GM23338 (cell line): ENCODE results near the gene SLCO4C1. TPM values are rescaled to one million over a fixed set of nuclear protein-coding genes. Genes with fewer than 3 reads are reported as not detected.

ENCODE experiments used
- ATAC-seq: fragments of 200-7000 bp; cut with Tn5 transposase; 3 replicates; pipeline ENCODE4 v1.9.1; 2020
- DNase-seq: peaks from one replicate; pipeline ENCODE4 v3.0.0-alpha.2; 2015; ENCODE audit warnings: low spot score
- H2AFZ ChIP-seq: fragments of 200-600 bp; sonication (generic); 2 replicates; pipeline ENCODE4 v1.8.0; 2016; ENCODE audit warnings: antibody characterized with exemption, mild to moderate bottlenecking, moderate library complexity
- H3F3A ChIP-seq: fragments of 200-600 bp; sonication (generic); replicated peaks from 2 replicates; pipeline ENCODE4 v1.8.0; 2017; ENCODE audit warnings: antibody characterized with exemption, mixed run types, low read depth
- H3K27ac ChIP-seq: fragments of 200-600 bp; sonication (generic); 2 replicates; pipeline ENCODE4 v1.6.1; 2016; ENCODE audit warnings: low read depth
- H3K27me3 ChIP-seq: fragments of 200-600 bp; sonication (generic); 2 replicates; pipeline ENCODE4 v1.8.0; 2016; ENCODE audit warnings: mild to moderate bottlenecking, mixed run types, moderate library complexity; ENCODE audit not compliant: insufficient read depth
- H3K36me3 ChIP-seq: fragments of 200-600 bp; sonication (generic); 2 replicates; pipeline ENCODE4 v1.8.0; 2016; ENCODE audit warnings: mild to moderate bottlenecking; ENCODE audit not compliant: insufficient read depth
- H3K4me1 ChIP-seq: fragments of 200-600 bp; sonication (generic); 2 replicates; pipeline ENCODE4 v1.8.0; 2016; ENCODE audit warnings: mild to moderate bottlenecking, moderate library complexity; ENCODE audit not compliant: insufficient read depth
- H3K4me2 ChIP-seq: fragments of 200-600 bp; sonication (generic); 2 replicates; pipeline ENCODE4 v1.7.1; 2017; ENCODE audit warnings: mixed run types
- H3K4me3 ChIP-seq: fragments of 200-600 bp; sonication (generic); 2 replicates; pipeline ENCODE4 v1.6.1; 2016; ENCODE audit warnings: mixed run types
- H3K79me2 ChIP-seq: fragments of 200-600 bp; sonication (generic); replicated peaks from 2 replicates; pipeline ENCODE4 v1.8.0; 2017; ENCODE audit warnings: mild to moderate bottlenecking; ENCODE audit not compliant: insufficient read depth
- H3K9me2 ChIP-seq: fragments of 200-600 bp; sonication (generic); 2 replicates; pipeline ENCODE4 v1.8.0; 2017; ENCODE audit not compliant: insufficient read depth
- H4K20me1 ChIP-seq: fragments of 200-600 bp; sonication (generic); replicated peaks from 2 replicates; pipeline ENCODE4 v1.8.0; 2017; ENCODE audit warnings: mild to moderate bottlenecking; ENCODE audit not compliant: insufficient read depth
- H3K27ac Mint-ChIP-seq: 2 replicates; pipeline ENCODE4 v1.8.0; 2020; ENCODE audit warnings: inconsistent platforms, mild to moderate bottlenecking, moderate library complexity, mixed read lengths
- H3K27me3 Mint-ChIP-seq: 3 replicates; pipeline ENCODE4 v1.8.0; 2022; ENCODE audit warnings: low read depth, mild to moderate bottlenecking, moderate library complexity, mixed read lengths, inconsistent platforms; ENCODE audit not compliant: insufficient read depth, poor library complexity
- H3K36me3 Mint-ChIP-seq: 3 replicates; pipeline ENCODE4 v1.8.0; 2021; ENCODE audit warnings: low read depth, mild to moderate bottlenecking, inconsistent platforms, moderate library complexity, mixed read lengths
- H3K4me1 Mint-ChIP-seq: 3 replicates; pipeline ENCODE4 v1.8.0; 2020; ENCODE audit warnings: mild to moderate bottlenecking, inconsistent platforms, mixed read lengths
- H3K4me3 Mint-ChIP-seq: 3 replicates; pipeline ENCODE4 v1.8.0; 2021; ENCODE audit warnings: moderate library complexity, mild to moderate bottlenecking, inconsistent platforms, mixed read lengths
- H3K9me3 Mint-ChIP-seq: 3 replicates; pipeline ENCODE4 v1.8.0; 2020; ENCODE audit warnings: moderate library complexity, mild to moderate bottlenecking, inconsistent platforms, mixed read lengths
- EZH2 ChIP-seq: fragments of 200-600 bp; sonication (generic); IDR thresholded peaks from one replicate; pipeline ENCODE4 v1.8.0; 2017; ENCODE audit warnings: antibody characterized with exemption, mild to moderate bottlenecking, low read depth; ENCODE audit not compliant: unreplicated experiment
- EZH2phosphoT487 ChIP-seq: fragments of 200-600 bp; sonication (generic); IDR thresholded peaks from one replicate; pipeline ENCODE4 v1.8.1; 2018; ENCODE audit warnings: antibody characterized with exemption; ENCODE audit not compliant: unreplicated experiment
- NANOG ChIP-seq: IDR thresholded peaks from 2 replicates; pipeline ENCODE4 v1.6.1; 2016; ENCODE audit warnings: antibody characterized with exemption, borderline replicate concordance
- POLR2AphosphoS5 ChIP-seq: IDR thresholded peaks from 2 replicates; pipeline ENCODE4 v1.6.1; 2016; ENCODE audit warnings: antibody characterized with exemption, low read depth
- REST ChIP-seq: IDR thresholded peaks from one replicate; pipeline ENCODE4 v1.6.1; 2018; ENCODE audit warnings: antibody characterized with exemption; ENCODE audit not compliant: unreplicated experiment
- STAT1 ChIP-seq: IDR thresholded peaks from one replicate; pipeline ENCODE4 v1.6.1; 2016; ENCODE audit warnings: antibody characterized with exemption; ENCODE audit not compliant: unreplicated experiment
- ZNF331 ChIP-seq: fragments of 250-450 bp; sonication (Bioruptor Pico); IDR thresholded peaks from 2 replicates; pipeline ENCODE4 v1.5.0; 2020; ENCODE audit warnings: low read depth, mild to moderate bottlenecking, moderate library complexity
- polyA plus RNA-seq: library from polyadenylated mRNA; unstranded; fragments of >200 nt; fragmentation: Nextera tagmentation; extraction: Ambion mirVana; gene quantifications from 2 replicates; pipeline ENCODE4 v1.2.1, GENCODE V29; 2016
- total RNA-seq: library from RNA; depleted of rRNA; stranded (reverse); fragments of >200 nt; shearing (Covaris generic); gene quantifications from 2 replicates; pipeline ENCODE4 v1.2.3, GENCODE V29; 2014
- TF ChIP-seq, protein P1 (sequence below), 2 experiments: fragments of 200-600 bp in 1 of 2; sonication (generic) in 1 of 2; conservative IDR thresholded peaks; 2 replicates each; pipeline versions ENCODE4 v1.5.1 to v1.6.1; 2016 to 2017; ENCODE audit warnings: antibody characterized with exemption in 2 of 2, low read depth in 2 of 2, mild to moderate bottlenecking in 2 of 2, moderate library complexity in 1 of 2

Gene SLCO4C1
- total and polyA plus RNA-seq, 2 experiments from 2014 or later, result 2.4 to 6.7 TPM

DNA sequence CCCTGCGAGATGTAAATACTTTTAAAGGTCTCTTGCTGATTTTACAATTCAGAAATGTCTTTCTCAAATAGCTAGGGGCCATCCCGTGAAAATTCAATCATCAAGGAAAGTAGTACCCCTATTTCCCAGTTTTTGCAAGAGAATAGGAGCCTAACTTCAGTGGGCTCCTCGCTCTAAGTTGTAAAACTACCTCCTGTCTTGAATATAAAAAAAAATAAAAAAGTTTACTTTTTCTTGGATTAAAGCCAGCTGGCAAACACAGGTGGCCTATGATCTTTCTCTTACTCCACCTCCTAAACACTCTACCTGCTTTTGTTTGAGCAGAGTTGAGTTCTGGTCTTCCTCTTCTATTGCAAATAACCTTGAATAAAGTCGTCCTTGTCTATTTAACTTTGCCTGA, 79.4 kb downstream of the SLCO4C1 start:
- H4K20me1 ChIP-seq, result no peaks in the 10 kb centered on the region
- peak overlapping the region; percentile 20; the same call in 1 of the 2 replicates for H3K4me3 ChIP-seq
- Mint-ChIP-seq H3K4me3 (peak overlapping the region; percentile 36; the same call in 2 of the 3 replicates), H3K4me1 (peaks cover 17% of the 10 kb centered on the region), H3K27me3 (no peaks in the 10 kb centered on the region), H3K36me3 (peaks cover 15% of the 10 kb centered on the region; the same call in 2 of the 3 replicates), H3K27ac (no peak overlapping the region), H3K9me3 (peaks cover 13% of the 10 kb centered on the region)
- no peak for ATAC-seq
- H3K4me2 ChIP-seq, result peak overlapping the region; percentile 56
- peaks cover 45% of the 10 kb centered on the region for H3K27me3 ChIP-seq
- H2AFZ ChIP-seq, result no peak overlapping the region
- H3F3A ChIP-seq, result 0 out of 2 replicates have a peak, but pooled peaks cover 3% of the 10 kb centered on the region
- peaks cover 30% of the 10 kb centered on the region for H3K4me1 ChIP-seq
- TF ChIP-seq EZH2phosphoT487, result no peak
- peak; percentile 66; the same call in 1 of the 2 replicates for TF ChIP-seq NANOG
- H3K36me3 ChIP-seq, result peaks cover 3% of the 10 kb centered on the region; the same call in 1 of the 2 replicates
- peak overlapping the region; percentile 43; the same call in 1 of the 2 replicates for H3K27ac ChIP-seq
- peak; percentile 22 for DNase-seq
- peaks cover 3% of the 10 kb centered on the region; the same call in 1 of the 2 replicates for H3K9me2 ChIP-seq
- H3K79me2 ChIP-seq, result no peaks in the 10 kb centered on the region

- H3K27me3 Mint-ChIP-seq, result no peaks in the 10 kb centered on the region
- H3K27ac ChIP-seq, result no peak overlapping the region
- ATAC-seq, result no peak
- peaks cover 2% of the 10 kb centered on the region; the same call in 1 of the 3 replicates for H3K36me3 Mint-ChIP-seq
- no peak overlapping the region for H3K4me3 Mint-ChIP-seq
- no peak overlapping the region for H3K4me2 ChIP-seq
- no peaks in the 10 kb centered on the region for H3K79me2 ChIP-seq
- no peak overlapping the region for H3K4me3 ChIP-seq
- peaks cover 3% of the 10 kb centered on the region; the same call in 1 of the 2 replicates for H3K9me2 ChIP-seq
- H2AFZ ChIP-seq, result no peak overlapping the region
- H3K4me1 ChIP-seq, result peaks cover 14% of the 10 kb centered on the region
- peaks cover 6% of the 10 kb centered on the region; the same call in 2 of the 3 replicates for H3K4me1 Mint-ChIP-seq
- no peak for TF ChIP-seq STAT1
- no peak for TF ChIP-seq REST
- TF ChIP-seq POLR2AphosphoS5, result no peak
- no peak for TF ChIP-seq EZH2
- TF ChIP-seq, protein P1, sequence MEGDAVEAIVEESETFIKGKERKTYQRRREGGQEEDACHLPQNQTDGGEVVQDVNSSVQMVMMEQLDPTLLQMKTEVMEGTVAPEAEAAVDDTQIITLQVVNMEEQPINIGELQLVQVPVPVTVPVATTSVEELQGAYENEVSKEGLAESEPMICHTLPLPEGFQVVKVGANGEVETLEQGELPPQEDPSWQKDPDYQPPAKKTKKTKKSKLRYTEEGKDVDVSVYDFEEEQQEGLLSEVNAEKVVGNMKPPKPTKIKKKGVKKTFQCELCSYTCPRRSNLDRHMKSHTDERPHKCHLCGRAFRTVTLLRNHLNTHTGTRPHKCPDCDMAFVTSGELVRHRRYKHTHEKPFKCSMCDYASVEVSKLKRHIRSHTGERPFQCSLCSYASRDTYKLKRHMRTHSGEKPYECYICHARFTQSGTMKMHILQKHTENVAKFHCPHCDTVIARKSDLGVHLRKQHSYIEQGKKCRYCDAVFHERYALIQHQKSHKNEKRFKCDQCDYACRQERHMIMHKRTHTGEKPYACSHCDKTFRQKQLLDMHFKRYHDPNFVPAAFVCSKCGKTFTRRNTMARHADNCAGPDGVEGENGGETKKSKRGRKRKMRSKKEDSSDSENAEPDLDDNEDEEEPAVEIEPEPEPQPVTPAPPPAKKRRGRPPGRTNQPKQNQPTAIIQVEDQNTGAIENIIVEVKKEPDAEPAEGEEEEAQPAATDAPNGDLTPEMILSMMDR (conservative IDR thresholded peaks at IDR 0.05; ENCODE audit: low read depth in 2 of 2), result no peak
- TF ChIP-seq ZNF331 (CRISPR knock-in tag), result no peak
- H4K20me1 ChIP-seq, result no peaks in the 10 kb centered on the region
- H3K9me3 Mint-ChIP-seq, result no peaks in the 10 kb centered on the region; the same call in 2 of the 3 replicates
- H3K27ac Mint-ChIP-seq, result no peak overlapping the region
- peaks cover 3% of the 10 kb centered on the region; the same call in 1 of the 2 replicates for H3K36me3 ChIP-seq
- DNase-seq, result no peak
- peaks cover 40% of the 10 kb centered on the region for H3K27me3 ChIP-seq
- H3F3A ChIP-seq, result 0 out of 2 replicates have a peak, but pooled peaks cover 3% of the 10 kb centered on the region
Observed at GRCh38 chr5:102211165-102211564, 84.9 kb downstream of the SLCO4C1 start.
